Fibroblast of lung (primary cell): ENCODE results near the gene DGKQ.

Experiments
- EZH2 ChIP-seq: IDR thresholded peaks from 2 replicates; pipeline ENCODE4 v1.5.1; 2012; ENCODE audit warnings: low read length, control low read depth, mild to moderate bottlenecking; ENCODE audit errors: missing control alignments
- TF ChIP-seq, protein P1 (sequence below), 2 donors: IDR thresholded peaks in 1 of 2; conservative IDR thresholded peaks in 1 of 2; 1 replicate in 1 of 2; 2 replicates in 1 of 2; pipeline ENCODE4 v1.5.1; 2011 to 2012; ENCODE audit warnings: low read length in 2 of 2, control low read depth in 1 of 2, inconsistent platforms in 1 of 2, low read depth in 1 of 2, mild to moderate bottlenecking in 1 of 2

DNA sequence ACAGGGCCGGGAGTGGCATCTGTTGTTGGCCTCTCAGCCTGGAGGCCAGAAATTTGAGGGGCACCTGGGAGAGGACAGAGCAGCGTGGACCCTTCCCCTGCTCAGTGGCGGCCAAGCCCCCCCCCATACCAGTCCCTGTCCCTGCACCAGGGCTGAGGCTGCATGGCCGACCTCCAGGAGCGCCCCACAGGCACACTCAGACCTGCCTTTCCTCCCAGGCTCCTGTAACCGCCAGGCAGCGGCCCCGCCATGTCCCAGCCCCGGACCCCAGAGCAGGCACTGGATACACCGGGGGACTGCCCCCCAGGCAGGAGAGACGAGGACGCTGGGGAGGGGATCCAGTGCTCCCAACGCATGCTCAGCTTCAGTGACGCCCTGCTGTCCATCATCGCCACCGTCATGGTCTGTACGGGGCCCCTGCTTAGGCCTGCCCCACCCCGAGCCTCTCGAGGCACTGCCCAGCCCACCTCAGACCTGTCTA lies 25.8 kb downstream of the DGKQ start:
- TF ChIP-seq, protein P1, sequence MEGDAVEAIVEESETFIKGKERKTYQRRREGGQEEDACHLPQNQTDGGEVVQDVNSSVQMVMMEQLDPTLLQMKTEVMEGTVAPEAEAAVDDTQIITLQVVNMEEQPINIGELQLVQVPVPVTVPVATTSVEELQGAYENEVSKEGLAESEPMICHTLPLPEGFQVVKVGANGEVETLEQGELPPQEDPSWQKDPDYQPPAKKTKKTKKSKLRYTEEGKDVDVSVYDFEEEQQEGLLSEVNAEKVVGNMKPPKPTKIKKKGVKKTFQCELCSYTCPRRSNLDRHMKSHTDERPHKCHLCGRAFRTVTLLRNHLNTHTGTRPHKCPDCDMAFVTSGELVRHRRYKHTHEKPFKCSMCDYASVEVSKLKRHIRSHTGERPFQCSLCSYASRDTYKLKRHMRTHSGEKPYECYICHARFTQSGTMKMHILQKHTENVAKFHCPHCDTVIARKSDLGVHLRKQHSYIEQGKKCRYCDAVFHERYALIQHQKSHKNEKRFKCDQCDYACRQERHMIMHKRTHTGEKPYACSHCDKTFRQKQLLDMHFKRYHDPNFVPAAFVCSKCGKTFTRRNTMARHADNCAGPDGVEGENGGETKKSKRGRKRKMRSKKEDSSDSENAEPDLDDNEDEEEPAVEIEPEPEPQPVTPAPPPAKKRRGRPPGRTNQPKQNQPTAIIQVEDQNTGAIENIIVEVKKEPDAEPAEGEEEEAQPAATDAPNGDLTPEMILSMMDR (conservative IDR thresholded peaks at IDR 0.05 in 1 of 2, IDR thresholded peaks at IDR 0.05 in 1 of 2; ENCODE audit: low read depth in 1 of 2, low read length in 2 of 2): no peak
- TF ChIP-seq EZH2: no peak
